ENCODE data around the gene HOXA10. TPM values are rescaled to one million over a fixed set of nuclear protein-coding genes. Genes with fewer than 3 reads are reported as not detected.

HOXA10 gene
- total RNA-seq, 4 donors from 2014 or later: 15.7 to 28.4 (median 19.8) TPM

GRCh38 chr7:27139334-27140125 lies 34.6 kb downstream of the HOXA10 start:
- H3K27ac ChIP-seq: peak overlapping the region; percentile 60 to 96 (median 80)
- no peaks in the 10 kb centered on the region for H3K36me3 ChIP-seq
- no peaks in the 10 kb centered on the region for H3K27me3 ChIP-seq
- DNase-seq: peak in 2 of 3 donors; percentile 14 to 73
- no peaks in the 10 kb centered on the region for H3K9me3 ChIP-seq
- TF ChIP-seq CTCF (IDR thresholded peaks at IDR 0.05) (no peak), POLR2A (IDR thresholded peaks at IDR 0.05) (no peak)
- H3K4me1 ChIP-seq: peaks cover 0 to 46% (median 5%) of the 10 kb centered on the region in 4 donors
- H3K4me3 ChIP-seq: peak overlapping the region in 3 of 4 donors; percentile 19 to 75 (median 58)

GRCh38 chr7:27138985-27139333 lies 35.2 kb downstream of the HOXA10 start:
- no peaks in the 10 kb centered on the region for H3K27me3 ChIP-seq
- no peaks in the 10 kb centered on the region for H3K36me3 ChIP-seq
- H3K27ac ChIP-seq: peak overlapping the region; percentile 60 to 96 (median 80)
- peaks cover 0 to 52% (median 6%) of the 10 kb centered on the region in 4 donors for H3K4me1 ChIP-seq
- peak overlapping the region in 3 of 4 donors; percentile 19 to 75 (median 58) for H3K4me3 ChIP-seq
- TF ChIP-seq POLR2A (IDR thresholded peaks at IDR 0.05) (no peak), CTCF (IDR thresholded peaks at IDR 0.05) (no peak)
- DNase-seq: no peak
- no peaks in the 10 kb centered on the region for H3K9me3 ChIP-seq

GRCh38 chr7:27138472-27138871 lies 35.6 kb downstream of the HOXA10 start:
- TF ChIP-seq CTCF (IDR thresholded peaks at IDR 0.05): no peak
- TF ChIP-seq POLR2A (IDR thresholded peaks at IDR 0.05): no peak
- DNase-seq: peak in 1 of 3 donors; percentile 5
- no peaks in the 10 kb centered on the region for H3K9me3 ChIP-seq
- H3K27me3 ChIP-seq: no peaks in the 10 kb centered on the region
- no peaks in the 10 kb centered on the region for H3K36me3 ChIP-seq
- H3K4me1 ChIP-seq: peaks cover 0 to 52% (median 6%) of the 10 kb centered on the region in 4 donors
- H3K4me3 ChIP-seq: peak overlapping the region in 2 of 4 donors; percentile 58 to 75
- H3K27ac ChIP-seq: peak overlapping the region; percentile 44 to 96 (median 80)

- Histone ChIP-seq H3K4me1 (peaks cover 0 to 59% (median 6%) of the 10 kb centered on the region in 4 donors), H3K36me3 (no peaks in the 10 kb centered on the region), H3K27me3 (no peaks in the 10 kb centered on the region), H3K27ac (peak overlapping the region; percentile 44 to 96 (median 80)), H3K4me3 (peak overlapping the region in 1 of 4 donors; percentile 75), H3K9me3 (no peaks in the 10 kb centered on the region)
- TF ChIP-seq CTCF (IDR thresholded peaks at IDR 0.05): no peak
- TF ChIP-seq POLR2A (IDR thresholded peaks at IDR 0.05): no peak
- DNase-seq: no peak
Measured at GRCh38 chr7:27137640-27138315, 36.3 kb downstream of the HOXA10 start.

GRCh38 chr7:27134392-27134791 lies 39.7 kb downstream of the HOXA10 start:
- peak in 1 of 3 donors; percentile 14 for DNase-seq
- Histone ChIP-seq H3K4me1 (peaks cover 0 to 65% (median 6%) of the 10 kb centered on the region in 4 donors), H3K27me3 (no peaks in the 10 kb centered on the region), H3K36me3 (no peaks in the 10 kb centered on the region), H3K4me3 (no peak overlapping the region), H3K9me3 (no peaks in the 10 kb centered on the region), H3K27ac (peak overlapping the region in 3 of 4 donors; percentile 40 to 96 (median 67))
- TF ChIP-seq POLR2A (IDR thresholded peaks at IDR 0.05) (no peak), CTCF (IDR thresholded peaks at IDR 0.05) (no peak)
